Left renal pelvis (tissue), 4 donors: ENCODE data around the gene NCOR2. TPM values are rescaled to one million over a fixed set of nuclear protein-coding genes. Genes with fewer than 3 reads are reported as not detected.
A peak's percentile ranks its signal among the peaks of the same experiment; 100 is the strongest.

Experiments
- DNase-seq, 4 donors: peaks; one replicate each; pipeline ENCODE4 v3.0.0-alpha.2; 2013; ENCODE audit warnings: low read depth in 4 of 4, low spot score in 3 of 4
- polyA plus RNA-seq, 4 donors: library from polyadenylated mRNA; unstranded; fragments of 120-200 nt; gene quantifications; one replicate each; pipeline ENCODE4 v1.2.1, GENCODE V29; 2013; ENCODE audit not compliant: insufficient read length in 4 of 4

The NCOR2 gene
- polyA plus RNA-seq, 4 donors, result 57.2 to 102 (median 86.9) TPM

DNA sequence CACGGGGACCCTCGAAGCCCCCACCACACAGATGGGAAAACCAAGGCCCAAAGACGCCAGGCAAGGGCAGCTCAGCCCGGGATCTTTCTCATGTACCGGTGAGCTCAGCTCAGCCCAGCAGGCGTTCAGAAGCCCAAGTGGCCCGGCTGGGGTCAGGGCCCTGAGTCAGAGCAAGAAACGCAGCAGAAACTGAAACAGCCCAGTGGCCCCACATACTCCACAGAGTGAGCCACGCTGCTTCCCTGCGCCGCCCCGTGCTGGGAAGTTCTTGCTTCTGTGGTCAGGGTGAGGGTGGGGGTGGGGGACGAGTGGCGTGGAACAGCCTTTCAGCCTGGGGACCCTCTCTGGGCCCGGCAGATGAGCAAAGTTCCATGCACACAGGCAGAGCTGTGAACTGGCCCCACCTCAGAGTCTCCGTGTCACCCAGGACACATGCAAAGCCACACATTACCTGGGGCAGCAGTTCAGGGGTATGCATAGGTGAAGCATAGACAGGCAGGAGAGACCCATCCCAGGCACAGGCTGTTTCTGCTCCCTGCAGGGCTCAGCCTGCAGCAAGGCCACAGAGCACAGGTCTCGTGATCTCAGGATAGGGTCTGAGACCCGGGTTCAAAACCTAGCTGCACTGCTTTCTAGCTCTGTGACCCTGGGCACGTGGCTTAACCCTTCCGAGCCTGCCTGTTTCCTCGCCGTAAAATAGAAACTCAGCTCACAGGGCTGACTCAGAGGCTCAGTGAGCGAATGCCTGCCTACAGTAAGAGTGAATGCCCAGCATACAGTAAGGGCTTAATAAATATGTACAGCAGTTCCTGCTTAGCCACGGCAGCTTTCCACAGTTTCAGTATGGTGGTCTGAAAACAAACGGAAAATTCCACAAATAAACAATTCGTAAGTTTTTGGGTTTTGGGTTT, 21.6 kb downstream of the NCOR2 start:
- DNase-seq, result no peak

DNA sequence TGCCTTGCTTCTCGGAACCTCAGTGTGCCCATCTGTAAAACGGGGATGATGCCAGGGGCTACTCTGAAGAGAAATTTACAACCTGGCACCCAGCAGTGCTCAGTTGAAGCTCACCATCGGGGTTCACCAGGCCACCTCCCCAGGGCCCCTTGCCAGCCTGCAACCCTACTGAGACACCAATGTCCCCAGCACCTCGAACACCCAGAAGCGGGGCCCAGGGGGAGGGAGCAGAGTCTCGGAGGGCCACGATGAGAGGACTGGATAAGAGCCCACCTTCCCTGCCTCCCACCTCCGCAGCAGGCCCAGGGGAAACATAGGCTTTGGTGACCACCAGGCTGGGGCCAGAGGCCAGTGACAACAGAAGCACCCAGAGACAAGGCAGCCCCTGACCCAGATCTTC, 22.4 kb downstream of the NCOR2 start:
- DNase-seq, result no peak

DNA sequence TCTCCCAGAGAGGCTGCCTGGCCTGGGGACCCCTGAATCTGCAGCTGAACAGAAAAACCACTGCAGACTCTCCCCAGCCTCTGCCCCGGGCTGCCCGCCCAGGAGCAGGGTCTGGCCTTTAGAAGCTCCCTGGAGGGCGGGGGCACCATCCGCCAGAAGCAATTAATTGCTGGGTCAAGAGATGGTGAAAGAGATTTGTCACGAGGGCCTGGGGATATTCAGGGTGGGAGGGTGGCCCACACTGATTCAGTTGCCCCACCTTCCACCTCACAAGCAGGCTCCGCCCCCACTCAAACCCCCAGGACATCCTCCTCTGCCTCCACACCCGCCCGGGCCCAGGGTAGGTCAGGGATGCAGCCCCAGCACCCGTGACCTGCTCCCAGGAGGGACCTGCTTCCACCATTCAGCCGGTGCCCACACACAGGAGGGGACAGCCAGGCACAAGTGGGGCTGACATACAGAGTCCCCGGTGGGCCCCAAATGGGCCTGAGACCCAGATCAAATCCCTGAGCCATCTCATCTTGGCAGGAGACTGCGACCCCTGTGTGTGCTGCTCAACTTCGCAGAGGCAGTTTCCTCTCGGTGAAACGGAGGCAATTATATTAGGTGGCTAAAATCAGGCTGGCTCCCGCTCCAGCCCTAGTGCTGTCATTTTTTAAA, 23.0 kb downstream of the NCOR2 start:
- DNase-seq, result no peak

DNA sequence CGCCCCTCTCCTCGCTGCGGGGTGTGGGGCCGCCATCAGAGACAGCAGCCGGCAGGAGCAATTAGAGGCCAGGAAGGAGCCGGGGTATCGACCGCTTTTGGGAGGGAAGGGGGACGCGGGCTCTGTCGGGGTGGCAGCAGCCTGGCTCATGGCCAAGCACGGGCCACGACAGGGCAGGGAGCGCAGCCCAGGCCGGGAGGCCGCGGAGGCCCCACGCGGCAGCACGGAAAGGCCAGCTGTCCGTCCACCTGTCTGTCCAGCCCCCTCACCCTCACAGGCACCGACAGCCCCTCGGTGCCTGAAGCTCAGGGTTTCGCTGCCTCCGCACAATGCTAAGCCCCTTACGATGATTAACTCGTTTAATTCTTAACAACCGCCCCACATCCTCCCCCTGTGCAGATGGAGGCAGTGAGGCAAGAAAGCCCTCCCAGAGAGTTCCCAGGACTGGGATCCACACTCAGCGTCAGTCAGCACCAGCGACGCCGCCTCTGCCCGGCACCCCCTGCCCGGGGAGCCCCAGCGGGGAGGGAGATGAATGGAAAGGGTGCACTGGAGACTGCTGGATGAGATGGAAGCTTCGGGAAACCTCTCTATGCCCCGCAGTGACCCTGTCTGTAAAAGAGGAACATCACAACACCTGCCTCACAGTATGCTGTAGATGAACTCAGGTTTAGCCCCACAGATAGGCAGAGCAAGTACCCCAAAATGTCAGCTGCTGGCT, 23.7 kb downstream of the NCOR2 start:
- DNase-seq, result peak in 1 of 4 donors; percentile 60

DNA sequence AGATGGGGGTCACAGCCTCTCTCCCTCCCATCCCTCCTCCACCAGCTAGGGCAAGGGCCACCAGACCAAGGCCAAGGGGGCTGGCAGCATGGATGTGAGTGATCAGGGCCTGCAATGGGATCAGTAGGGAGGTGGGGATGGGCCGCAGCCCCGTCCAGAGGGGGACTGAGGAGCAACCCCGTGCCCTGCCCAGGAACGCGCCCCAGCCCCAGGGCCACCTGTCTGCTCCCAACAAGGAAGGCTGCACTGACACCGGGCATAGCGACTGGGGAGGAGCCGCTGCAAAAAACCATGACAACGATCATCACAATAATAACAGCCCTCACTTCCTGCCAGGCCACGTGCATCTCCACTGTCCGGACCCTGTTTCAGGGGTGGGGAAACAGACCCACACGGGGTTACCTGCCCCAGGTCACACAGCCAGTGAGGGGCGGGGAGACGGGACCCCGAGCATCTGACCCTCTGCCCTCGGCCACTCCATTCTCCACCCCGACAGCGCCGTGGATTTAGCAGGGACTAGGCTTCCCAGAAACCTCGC, 24.3 kb downstream of the NCOR2 start:
- no peak for DNase-seq

DNA sequence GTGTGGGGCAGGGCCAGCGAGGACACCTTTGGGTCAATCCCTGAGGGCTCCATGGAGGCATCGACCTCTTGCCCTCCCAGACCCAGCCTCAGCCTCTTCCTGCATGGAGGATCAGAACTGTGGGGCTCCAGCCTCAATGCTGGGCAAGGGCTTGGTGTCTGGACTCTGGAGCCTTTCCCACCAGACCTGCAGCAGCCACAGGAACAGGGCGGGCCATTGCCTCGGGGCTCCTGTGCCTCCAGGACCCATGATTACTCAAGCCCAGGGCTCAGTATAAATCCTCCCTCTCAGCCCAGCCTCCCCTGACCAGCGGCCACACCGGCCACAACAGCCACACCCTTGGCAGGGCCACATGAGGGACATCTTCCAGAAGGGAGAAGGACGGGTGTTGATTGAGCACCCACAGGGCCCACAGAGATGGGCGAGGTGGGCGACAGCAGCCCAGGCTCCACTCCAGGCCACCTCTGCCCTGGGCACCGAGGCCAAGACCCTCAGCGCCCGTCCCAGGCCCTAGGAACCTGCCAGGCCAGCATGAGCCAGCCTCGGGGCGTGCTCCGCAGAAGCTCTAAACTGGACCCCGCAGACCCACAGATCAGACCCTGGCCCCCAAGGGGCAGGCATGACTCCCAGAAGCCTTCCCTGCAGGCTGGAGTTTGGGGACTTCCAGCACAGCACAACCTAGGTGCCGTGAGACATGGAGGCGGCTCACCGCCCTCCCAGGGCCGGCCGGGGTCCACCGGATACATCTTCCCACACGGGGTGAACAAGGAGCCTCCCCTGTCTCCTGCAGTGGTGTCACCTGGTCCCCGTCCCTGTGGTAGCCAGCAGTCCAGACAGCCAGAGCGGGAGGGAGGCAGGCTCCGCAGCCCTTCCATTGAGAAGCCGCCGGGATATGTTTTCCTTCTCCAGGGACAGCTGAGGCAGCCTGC, 25.1 kb downstream of the NCOR2 start:
- DNase-seq, result no peak

DNA sequence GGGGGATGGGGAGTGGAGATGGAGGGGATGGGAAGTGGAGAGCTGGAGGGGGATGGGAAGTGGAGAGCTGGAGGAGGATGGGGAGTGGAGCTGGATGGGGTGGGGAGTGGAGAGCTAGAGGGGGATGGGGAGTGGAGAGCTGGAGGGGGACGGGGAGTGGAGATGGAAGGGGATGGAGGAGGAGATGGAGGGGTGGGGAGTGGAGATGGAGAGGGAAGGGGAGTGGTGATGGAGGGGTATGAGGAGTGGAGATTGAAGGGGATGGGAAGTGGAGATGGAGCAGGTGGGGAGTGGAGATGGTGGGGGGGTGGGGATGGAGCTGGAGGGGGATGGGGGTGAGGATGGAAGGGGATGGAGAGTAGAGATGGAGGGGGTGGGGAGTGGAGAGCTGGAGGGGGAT, 26.1 kb downstream of the NCOR2 start:
- no peak for DNase-seq

DNA sequence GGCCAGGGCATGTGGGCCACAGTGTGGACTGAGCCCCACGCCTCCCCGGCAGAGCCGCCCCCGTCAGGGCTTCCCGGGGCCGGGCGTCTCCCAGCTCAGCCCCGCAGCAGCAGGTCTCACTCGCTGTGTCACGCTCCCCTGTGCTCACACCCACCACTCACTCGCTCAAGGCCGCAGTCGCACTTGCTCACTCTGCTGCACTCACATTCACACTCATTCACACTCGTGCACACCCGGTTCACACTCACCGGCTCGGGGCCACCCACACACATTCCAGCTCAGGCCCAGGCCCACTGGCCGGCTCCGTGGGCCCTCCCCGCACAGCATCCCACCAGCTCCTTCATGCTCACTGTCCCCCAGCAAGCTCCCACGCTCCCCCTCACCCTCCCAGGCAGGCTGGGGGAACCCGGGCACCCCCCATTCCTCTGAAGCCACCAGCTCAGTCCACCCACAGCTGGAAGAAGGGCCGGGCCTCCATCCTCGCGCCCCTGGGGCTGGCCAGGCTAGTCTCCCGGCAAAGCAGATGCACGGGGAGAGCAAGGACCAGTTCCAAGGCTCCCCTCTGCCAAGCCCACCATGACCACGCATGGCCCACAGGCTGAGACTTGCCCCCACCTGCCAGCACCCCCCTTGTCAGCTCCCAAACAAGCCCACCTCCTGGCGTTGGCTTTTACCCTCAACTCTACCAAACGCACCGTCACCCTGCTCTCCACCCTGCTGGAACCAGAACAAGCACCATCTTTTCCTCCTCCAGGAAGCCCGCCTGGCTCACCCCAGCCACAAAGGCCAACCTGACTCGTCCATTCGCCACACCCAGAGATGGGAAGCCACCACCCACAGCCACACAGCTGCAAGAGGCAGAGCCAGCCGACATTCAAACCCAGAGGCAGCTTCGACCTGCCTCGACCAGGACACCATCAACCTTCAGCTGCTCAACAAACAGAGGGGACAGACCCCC, 28.0 kb downstream of the NCOR2 start:
- no peak for DNase-seq

DNA sequence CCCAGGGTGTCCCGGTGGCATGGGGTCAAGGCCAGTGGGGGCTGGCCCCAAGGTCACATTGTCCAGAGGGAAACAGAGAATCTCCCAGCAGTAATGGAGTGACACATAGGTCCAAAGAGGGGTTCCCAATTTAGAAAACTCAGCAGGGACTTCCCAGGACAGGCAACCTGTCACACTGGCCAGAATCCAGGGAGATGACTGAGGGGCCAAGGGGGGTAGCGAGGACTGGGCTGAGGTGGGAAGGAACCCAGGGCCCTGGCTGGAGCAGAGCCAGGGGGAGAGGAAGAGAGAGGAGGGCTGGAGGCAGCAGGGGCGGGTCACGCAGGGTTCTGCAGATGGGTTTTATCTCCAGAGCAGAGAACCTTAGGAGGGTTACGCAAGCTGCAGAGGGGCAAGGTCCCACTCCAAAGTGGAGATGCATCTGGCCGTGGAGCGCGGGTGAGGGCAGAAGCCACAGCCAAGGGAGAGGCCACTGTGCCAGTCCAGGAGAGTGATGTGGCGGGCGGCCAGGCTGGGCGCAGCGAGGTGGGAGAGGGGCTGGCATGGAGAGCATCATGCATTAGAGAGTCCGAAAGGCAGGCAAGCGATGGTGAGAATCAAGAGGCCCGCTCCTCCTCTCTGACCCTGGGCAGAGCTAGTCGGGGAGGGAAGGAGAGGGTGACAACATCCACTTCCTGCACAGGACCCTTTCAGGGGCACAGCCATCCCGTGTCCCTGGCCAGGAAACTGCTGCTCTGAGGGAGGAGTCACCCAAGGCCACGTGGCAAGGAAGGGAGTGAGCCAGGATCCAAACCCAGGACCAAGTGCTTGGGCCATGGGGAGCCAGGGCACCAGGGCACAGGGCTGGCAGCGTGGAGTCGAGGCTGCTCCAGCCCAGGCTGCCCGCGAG, 29.0 kb downstream of the NCOR2 start:
- no peak for DNase-seq

DNA sequence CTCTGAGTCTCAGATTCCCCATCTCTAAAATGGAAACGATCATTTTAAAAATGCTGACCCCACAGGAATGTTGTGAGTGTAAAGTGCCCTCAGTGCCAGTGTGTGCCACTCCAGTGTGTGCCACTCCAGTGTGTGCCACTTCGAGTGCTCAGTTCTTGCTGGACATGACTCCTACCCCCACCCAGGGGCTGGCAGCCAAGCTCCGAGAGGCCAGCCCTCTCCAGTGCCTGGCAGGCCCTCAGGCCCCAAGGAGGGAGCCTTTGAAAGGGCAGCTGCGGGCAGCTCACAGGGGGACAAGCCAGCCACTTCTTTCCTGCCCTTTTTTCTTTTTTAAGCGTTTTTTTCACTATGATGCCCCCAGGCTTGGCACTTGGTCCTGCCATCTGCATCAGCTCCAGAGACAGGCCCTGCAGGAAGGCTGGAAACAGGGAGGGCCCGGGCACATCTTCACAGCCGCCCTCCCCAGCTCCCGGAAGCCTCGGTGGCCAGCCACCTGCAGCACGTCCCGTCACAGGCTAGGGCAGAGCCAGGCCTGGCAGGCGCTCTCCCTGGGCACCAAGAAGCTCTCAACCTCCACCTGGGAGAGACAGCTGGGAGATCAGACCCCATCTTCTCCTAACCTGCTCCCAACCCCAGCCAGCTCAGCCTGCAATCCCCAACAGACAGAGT, 29.8 kb downstream of the NCOR2 start:
- DNase-seq, result no peak

DNA sequence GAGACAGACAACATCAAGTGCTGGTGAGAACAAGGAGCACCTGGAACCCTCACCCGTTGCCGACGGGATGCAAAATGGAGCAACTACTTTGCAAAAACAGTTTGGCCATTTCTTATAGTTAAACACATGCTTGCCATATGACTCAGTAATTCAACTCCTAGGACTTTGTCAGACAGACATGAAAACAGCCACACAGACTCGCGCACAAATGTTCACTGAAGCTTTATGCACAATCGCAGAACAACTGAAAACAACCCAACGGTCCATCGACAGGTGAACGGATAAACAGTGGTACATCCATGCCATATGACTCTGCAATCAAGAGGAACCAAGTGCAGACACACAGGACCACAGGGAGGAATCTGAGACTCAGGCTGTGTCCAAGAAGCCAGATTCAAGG, 30.8 kb downstream of the NCOR2 start:
- no peak for DNase-seq

DNA sequence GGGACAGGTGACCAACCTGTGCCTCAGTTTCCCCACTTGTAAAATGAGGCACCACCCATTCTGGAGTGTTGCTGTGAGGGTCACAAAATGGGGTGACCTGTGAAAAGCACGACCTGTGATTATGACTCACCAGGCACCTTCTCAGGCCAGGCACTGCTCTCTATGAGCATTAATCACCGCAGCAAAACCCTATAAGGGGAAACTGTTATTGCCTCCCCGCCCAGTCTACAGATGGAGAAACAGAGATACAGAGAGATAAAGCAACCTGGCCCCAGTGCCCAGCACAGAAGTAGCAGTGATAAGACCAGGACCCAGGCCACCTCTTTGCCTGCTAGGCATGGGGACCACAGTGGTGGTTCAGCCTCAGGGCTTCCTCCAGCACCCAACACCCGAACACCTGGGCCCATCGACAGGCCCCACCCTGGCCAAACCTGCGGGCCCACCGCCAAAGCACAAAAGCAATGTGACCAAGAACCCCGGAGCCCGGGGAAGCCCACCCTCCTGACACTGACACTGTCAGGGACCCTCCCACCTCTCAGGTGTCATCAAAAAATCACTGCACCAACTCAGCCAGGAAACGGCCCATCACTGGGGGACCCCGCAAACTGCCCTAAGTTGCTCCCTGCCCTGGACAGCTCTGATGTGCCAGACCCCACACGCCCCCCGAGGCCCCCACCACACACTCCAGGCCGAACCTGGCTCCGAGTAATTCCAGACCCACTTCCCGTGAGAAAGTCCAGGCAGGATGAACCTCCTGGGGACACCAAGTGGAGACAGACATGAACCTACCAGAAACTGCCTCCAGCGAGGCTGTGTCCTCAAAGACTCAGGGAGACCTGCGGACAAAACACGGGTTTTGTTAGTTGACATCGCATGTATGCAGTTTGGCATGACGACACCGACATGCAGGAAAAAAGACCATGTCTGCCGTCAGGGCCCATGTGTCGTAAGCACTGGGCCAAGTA, 32.4 kb downstream of the NCOR2 start:
- DNase-seq, result no peak

DNA sequence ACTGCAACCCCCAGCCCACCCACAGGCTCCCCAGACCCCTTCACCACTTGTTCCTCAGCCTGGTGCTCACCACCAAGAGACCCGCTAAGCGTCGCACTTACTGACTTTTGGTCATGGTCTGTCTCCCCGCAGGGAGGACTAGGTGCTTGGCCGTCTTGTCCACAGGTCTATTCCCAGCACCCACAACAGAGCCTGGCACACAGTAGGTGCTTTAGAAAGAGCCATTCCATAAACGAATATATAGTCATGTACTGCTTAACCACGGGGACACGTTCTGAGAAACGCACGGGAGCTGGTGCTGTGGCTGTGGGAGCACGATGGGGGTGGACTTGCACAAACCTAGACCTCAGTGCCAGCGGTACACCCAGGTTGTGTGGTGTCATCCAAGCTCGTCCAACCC, 34.0 kb downstream of the NCOR2 start:
- no peak for DNase-seq

DNA sequence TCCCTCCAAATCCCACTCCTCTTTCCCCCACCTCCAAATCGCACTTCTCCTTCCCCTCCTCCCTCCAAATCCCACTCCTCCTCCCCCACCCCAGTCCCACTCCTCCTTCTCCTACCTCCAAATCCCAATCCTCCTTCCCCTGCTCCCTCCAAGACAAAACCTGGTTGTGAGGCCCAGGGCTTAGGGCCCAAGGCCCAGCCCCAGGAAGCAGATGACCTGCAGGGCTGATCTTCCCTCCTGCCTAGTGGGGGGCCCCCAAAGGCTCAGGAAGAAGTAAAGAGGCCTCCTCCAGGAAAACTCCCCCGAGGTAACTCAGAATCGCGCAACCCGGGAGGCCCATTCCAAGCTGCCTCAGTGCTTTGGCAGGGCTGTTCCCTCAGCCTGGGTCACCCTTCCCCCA, 34.4 kb downstream of the NCOR2 start:
- no peak for DNase-seq

DNA sequence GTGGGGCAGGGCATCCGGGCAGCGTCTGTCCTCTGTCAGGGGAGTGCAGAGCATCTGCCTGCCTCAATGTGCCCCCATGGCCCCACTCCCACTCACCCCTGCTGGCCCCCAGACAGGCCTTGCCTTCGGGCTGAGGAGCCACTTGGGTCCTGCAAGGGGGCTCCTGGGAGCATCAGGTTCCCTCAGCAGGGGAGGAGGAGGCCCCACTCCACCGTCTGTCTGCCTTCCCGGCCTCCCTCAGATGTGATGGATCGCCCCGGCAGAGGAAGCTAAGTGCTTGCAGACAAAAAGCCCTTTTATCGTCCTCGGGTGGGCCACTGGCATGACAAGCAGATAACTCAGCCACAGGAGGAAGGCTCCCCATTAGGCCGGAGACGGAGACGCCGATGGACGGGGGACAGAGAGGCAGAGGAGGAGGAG, 35.1 kb downstream of the NCOR2 start:
- no peak for DNase-seq

DNA sequence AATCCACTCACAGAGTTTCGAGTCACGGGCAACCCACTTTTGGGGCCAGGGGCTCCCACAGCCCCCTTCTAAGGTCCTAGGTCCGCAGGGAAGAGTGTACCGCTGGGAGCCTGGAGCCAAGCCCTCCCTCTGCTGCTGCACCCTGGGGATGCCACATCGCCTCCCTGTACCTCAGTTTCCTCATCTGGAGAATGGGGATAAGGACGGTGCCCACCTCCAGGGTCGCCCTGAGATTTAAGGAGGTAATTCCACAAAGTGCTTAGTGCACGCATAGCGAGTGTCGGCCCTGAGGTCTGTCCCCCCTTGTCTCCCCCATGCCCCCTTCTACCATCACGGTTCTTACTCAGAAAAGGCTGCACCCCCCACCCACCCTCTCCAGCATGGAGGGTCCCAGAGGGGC, 35.5 kb downstream of the NCOR2 start:
- DNase-seq, result no peak
